Hematopoietic multipotent progenitor cell treated with erythropoietin and hydrocortisone succinate and interleukin-3 and kit ligand, for 6 days (in vitro differentiated cells): ENCODE measurements around the gene SPTAN1.
"Not testable (repeated sequence)": the region's sequence is repeated elsewhere in the genome, so short reads cannot be mapped to it uniquely, and the experiment has no call there.

Experiments
- DNase-seq: peaks from one replicate; pipeline ENCODE4 v3.0.0-alpha.2; 2015

SPTAN1 gene

GRCh38 chr9:128633601-128634000, 81.2 kb downstream of the SPTAN1 start:
- no peak for DNase-seq

GRCh38 chr9:128634111-128634510, 81.7 kb downstream of the SPTAN1 start:
- no peak for DNase-seq

GRCh38 chr9:128634651-128635262, 82.4 kb downstream of the SPTAN1 start:
- DNase-seq, result no peak

GRCh38 chr9:128635266-128636023, 83.1 kb downstream of the SPTAN1 start:
- no peak for DNase-seq

- no peak for DNase-seq
These were observed 83.6 kb downstream of the SPTAN1 start for GRCh38 chr9:128636024-128636390.

DNA sequence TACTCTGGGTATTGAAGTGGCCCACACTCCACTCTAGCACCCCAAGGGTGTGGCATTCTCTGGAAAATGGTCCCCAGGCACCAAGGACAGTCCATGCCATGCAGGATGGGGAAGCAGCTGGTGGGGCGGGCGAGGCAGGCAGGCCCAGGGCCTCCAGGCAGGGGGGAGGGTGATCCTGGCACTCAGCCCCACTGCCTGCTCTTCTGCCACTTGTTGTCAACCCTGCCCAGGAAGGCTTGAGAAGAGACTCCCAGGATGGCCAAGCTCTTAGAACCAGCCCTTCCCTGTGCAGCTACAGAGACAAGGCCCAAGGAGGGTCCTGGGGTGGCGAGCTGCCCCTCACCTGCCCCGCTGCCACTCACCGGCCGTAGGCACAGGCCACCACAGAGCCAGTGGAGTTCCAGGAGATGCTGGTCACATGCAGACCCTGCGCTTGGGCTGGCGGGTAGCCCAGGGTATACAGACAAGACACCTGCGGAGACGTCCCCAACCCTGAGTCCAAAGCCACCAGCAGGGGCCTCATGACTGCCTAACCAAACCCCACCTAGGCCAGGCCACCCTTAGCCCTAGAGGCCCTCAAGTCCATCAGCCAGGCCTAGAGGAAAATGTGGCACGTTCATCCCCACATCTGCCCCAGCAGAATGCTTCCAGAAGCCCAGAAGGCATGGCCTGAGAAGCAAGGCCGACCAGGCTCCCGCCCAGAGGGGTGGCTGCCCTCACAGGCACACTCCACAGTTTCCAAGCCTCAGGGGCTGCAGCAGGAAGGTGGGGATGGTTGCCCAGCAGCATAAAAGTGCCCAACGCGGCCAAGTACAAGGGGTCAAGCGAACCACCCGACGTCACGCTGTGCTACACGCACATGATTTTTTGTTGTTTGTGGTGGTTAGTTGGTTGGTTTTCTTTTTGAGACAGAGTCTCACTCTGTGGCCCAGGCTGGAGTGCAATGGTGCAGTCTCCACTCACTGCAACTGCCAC, 84.5 kb downstream of the SPTAN1 start:
- DNase-seq, result no peak

DNA sequence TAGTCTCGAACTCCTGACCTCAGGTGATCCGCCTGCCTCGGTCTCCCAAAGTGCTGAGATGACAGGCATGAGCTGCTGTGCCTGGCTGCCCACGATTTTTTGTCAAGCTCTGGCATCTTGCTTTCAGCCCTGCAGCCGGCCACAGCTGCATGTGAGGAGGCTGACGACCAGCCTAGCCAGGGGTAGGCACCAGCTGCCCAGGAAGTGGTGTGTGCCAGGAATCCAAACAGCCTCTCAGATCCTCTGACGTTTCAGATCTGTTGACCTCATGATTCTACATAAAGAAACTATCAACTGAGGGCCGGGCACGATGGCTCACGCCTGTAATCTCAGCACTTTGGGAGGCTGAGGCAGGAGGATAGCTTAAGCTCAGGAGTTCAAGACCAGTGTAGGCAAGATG, 85.3 kb downstream of the SPTAN1 start:
- no peak for DNase-seq

DNA sequence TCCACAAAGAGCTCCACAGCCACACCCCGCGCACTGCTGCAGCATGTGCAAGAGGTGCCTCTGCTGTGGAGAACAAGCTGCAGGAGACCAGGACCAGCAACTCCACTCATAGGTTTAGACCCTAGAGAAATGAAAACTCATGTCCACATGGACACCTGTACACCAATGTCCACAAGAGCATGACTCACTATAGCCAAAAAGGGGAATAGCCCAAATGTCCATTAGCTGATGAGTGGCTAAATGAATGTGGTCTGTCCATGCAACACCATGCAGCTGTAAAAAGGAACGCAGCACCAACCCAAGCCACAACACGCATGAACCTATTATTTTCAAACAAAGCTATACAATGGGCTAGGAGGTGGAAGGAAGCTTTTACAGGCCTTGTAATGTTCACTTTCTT, 86.2 kb downstream of the SPTAN1 start:
- no peak for DNase-seq

GRCh38 chr9:128640603-128641002, 88.2 kb downstream of the SPTAN1 start:
- DNase-seq, result no peak

DNA sequence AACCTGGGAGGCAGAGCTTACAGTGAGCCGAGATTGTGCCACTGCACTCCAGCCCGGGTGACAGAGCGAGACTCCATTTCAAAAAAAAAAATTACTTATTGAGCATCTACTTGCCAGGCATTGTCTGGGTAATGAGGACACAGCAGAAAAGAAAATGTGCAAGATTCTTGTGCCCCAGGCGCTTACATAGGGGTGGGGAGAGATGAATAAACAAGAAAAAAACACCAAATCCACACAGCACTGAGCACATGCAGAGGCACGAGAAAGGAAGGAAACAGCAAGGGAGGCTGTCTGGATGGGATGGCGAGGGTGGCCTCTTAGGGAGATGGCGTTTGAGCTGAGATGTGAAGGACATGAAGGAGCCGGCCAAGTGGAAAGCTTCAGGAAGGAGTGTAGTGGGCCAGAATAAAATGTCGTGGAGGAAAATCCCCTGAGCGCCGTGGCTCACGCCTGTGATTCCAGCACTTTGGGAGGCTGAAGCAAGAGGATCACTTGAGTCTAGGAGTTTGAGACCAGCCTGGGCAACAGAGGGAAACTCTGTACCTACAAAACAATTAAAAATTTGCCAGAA, 90.4 kb downstream of the SPTAN1 start:
- DNase-seq, result no peak

DNA sequence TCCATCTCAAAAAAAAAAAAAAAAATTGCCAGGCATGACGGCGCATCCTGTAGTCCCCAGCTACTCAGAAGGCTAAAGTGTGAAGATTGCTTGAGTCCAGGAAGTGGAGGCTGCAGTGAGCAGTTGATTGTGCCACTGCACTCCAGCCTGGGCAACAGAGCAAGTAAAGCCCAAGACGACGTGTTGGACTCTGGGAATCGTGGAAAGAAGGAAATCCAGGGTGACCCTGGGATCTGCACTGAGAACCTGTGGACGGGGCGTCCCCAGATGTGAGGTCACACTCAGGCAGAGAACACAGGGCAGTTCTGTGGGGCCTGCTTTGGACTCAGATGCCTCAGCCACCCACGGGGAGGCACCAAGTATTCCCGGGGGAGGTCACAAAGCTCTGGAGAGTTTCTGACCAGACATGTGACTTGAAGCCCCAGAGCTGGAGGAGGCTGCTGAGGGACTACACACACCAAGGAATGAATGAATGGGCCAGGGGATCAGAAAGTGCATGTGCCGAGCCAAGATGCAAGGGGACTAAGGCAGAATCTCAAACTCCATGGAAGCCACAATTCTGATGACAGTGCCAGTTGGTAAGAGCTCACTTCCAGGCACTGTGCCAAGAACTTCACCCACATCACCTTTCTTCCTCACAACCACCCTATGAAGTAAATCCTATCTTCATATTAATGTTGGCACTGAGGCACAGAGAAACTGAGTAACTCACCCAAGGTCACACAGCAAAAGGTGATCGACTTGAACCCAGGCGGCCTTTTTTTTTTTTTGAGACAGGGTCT, 91.3 kb downstream of the SPTAN1 start:
- DNase-seq, result peak; percentile 50

GRCh38 chr9:128648206-128648605, 95.8 kb downstream of the SPTAN1 start:
- peak; percentile 74 for DNase-seq

GRCh38 chr9:128651798-128652197, 99.4 kb downstream of the SPTAN1 start:
- no peak for DNase-seq

GRCh38 chr9:128653908-128654307, 101.5 kb downstream of the SPTAN1 start:
- DNase-seq, result no peak

- DNase-seq, result no peak
These were observed 102.1 kb downstream of the SPTAN1 start for GRCh38 chr9:128654481-128654880.

DNA sequence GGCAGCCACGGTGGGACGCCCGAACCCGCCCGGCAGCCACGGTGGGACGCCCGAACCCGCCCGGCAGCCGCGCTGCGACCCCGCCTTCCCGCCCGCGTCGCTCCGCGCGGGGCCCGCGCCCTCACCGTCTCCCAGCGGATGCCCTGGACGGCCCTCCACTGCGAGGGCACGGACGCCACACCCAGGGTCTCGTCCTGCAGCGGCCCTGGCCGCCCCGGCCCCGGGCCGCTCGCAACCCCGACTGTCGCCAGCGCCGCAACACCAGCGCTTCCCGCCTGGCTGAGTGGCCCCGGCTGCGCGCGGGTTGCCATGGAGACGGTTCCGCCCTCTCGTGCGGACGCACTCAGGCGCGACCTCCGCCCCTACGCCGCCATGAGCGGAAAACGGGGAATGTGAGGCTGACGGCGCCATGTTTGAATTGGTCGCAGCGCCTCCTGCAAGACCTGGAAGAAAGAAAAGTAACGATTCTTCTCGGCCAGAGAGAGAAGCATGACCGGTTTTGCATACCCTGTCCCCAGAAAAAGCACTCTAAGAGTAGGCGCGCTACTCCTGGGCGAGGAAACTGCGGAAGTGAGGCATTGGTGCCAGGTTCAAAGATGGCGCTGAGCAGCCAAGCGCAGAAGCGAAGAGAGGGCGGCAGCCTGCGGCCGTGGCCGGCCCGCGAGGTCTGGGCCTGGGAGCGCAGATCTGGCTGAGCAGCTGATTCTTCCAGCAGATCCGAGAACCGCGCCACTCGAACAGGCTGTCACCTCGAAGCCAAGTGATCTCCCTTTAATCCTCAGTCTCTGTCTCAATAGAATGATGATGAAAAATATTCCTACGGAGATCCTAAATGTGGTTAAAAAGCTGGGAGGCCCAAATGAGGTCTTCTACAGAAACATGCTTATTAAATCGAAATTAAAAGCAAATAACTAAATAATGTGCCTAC, 104.3 kb downstream of the SPTAN1 start, which contains the start of gene DYNC2I2:
Gene DYNC2I2, minus strand, starts transcription at position 432 of the 928 bp plus-strand sequence. Its CDS starts 121 bp downstream, at position 311.
- DNase-seq, result peak; percentile 97

- DNase-seq, result no peak
These were observed 104.9 kb downstream of the SPTAN1 start for GRCh38 chr9:128657344-128657704.

DNA sequence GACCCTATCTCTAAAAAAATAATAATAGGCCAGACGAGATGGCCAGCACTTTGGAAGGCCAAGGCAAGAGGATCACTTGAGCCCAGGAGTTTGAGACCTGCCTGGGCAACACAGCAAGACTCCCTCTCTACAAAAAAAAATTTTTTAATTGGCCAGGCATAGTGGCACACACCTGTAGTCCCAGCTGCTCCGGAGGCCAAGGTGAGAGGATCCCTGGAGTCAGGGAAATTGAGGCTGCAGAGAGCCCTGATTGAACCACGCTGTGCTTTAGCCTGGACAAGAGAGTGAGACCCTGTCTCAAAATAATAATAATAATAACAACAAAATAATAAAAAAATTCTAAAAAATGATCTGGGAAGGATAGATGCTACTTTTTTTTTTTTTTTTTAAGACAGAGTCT, 105.4 kb downstream of the SPTAN1 start:
- DNase-seq, result no peak

DNA sequence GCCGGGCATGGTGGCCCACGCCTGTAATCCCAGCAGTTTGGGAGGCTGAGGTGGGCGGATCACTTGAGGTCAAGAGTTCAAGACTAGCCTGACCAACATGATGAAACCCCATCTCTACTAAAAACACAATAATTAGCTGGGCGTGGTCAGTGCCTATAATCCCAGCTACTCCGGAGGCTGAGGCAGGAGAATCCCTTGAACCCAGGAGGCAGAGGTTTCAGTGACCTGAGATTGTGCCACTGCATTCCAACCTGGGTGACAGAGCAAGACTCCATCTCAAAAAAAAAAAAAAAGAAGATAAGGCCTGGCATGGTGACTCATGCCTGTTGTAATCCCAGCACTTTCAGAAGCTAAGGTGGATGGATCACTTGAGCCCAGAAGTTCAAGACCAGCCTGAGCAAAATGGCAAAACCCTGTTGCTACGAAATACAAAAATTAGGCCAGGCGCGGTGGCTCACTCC, 114.1 kb downstream of the SPTAN1 start:
- not testable (repeated sequence) for DNase-seq

DNA sequence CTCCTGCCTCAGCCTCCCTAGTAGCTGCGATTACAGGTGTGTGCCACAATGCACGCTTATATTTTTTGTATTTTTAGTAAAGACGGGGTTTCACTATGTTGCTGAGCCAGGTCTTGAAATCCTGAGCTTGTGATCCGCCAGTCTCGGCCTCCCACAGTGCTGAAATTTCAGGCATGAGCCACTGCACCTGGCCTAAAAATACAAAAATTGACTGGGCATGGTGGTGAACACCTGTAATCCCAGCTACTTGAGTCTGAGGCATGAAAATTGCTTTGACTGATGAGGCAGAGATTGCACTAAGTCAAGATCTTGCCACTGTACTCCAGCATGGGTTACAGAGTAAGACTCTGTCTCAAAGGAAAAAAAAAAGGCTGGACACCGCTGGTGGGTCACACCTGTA, 117.4 kb downstream of the SPTAN1 start:
- DNase-seq, result no peak

GRCh38 chr9:128675382-128675781, 123.0 kb downstream of the SPTAN1 start:
- no peak for DNase-seq
